Heart right ventricle (tissue), 16 donors: ENCODE results near the gene GLOD5. TPM values are rescaled to one million over a fixed set of nuclear protein-coding genes. Genes with fewer than 3 reads are reported as not detected.

ENCODE experiments used
- ATAC-seq, 8 donors: fragments of 200-7000 bp; cut with Tn5 transposase; one replicate each; pipeline ENCODE4 v1.9.1; 2020; ENCODE audit warnings: mild to moderate bottlenecking in 8 of 8, moderate library complexity in 8 of 8, moderate number of reproducible peaks in 1 of 8
- DNase-seq, 2 donors: peaks; one replicate each; pipeline ENCODE4 v3.0.0-alpha.2; 2020
- H3K27ac ChIP-seq, 10 donors: fragments of 200-600 bp; sonication (generic) in 2 of 10; one replicate each; pipeline versions ENCODE4 v1.5.0 to v1.8.0; 2020 to 2022; ENCODE audit warnings: mild to moderate bottlenecking in 3 of 10
- H3K27me3 ChIP-seq, 7 donors: fragments of 200-600 bp; one replicate each; pipeline ENCODE4 v1.8.0; 2021 to 2022; ENCODE audit warnings: mild to moderate bottlenecking in 2 of 7
- H3K36me3 ChIP-seq, 9 donors: fragments of 200-600 bp; sonication (generic) in 1 of 9; one replicate each; pipeline versions ENCODE4 v1.5.0 to v1.8.0; 2020 to 2022; ENCODE audit warnings: mild to moderate bottlenecking in 2 of 9
- H3K4me1 ChIP-seq, 9 donors: fragments of 200-600 bp; sonication (generic) in 1 of 9; one replicate each; pipeline versions ENCODE4 v1.5.0 to v1.8.0; 2020 to 2022; ENCODE audit warnings: mild to moderate bottlenecking in 4 of 9
- H3K4me3 ChIP-seq, 10 donors: fragments of 200-600 bp; sonication (generic) in 2 of 10; one replicate each; pipeline versions ENCODE4 v1.5.0 to v1.8.0; 2020 to 2022; ENCODE audit warnings: mild to moderate bottlenecking in 7 of 10, moderate library complexity in 2 of 10
- H3K9me3 ChIP-seq, 11 donors: fragments of 200-600 bp in 10 of 11; sonication (generic) in 2 of 11; one replicate each; pipeline versions ENCODE4 v1.5.0 to v1.8.0; 2013 to 2022; ENCODE audit warnings: mild to moderate bottlenecking in 2 of 11, control low read depth in 1 of 11, moderate library complexity in 1 of 11
- CTCF ChIP-seq, 9 donors: fragments of 200-600 bp; sonication (generic) in 2 of 9; IDR thresholded peaks; one replicate each; pipeline versions ENCODE4 v1.5.0 to v1.8.0; 2021 to 2022; ENCODE audit warnings: antibody characterized with exemption in 9 of 9, mild to moderate bottlenecking in 5 of 9, moderate library complexity in 1 of 9
- WGBS, 2 donors: extraction: QIAGEN DNeasy Blood & Tissue Kit; methylation state at CpG; one replicate each; pipeline ENCODE4 v1.1.7; 2013; ENCODE audit warnings: inconsistent platforms in 1 of 2; 5-methylcytosine and 5-hydroxymethylcytosine counted together
- intact Hi-C, 10 donors: fragments of 100-400 bp; cut with DNase I; formaldehyde crosslinking; loops; one replicate each; pipeline versions ENCODE4 v1.11.1 to v1.14.2; 2022
- polyA plus RNA-seq, 2 donors: library from polyadenylated mRNA; stranded (reverse); fragments of 200-250 nt; gene quantifications; one replicate each; pipeline ENCODE4 v1.2.3, GENCODE V29; 2013
- total RNA-seq, 10 donors: library from RNA; stranded (reverse); fragmentation: NEBNext Ultra II Directional in 3 of 10; extraction: Animal tissue kit (Norgen Biotek cat#: 25700) in 3 of 10; gene quantifications; one replicate each; pipeline versions ENCODE4 v1.2.1 to v1.2.4, GENCODE V29; 2021 to 2023
- donor health status: Arrhythmogenic right ventricular cardiomyopathy.
- donor health status: ischemic (EF 13 %, LVEDD 7.1; RV severe dilation, severe dysfunction).
- donor health status: healthy with polysubstance abuse.
- donor health status: DM: no; HTN: yes; CAD: no.
- donor health status: DM: no; HTN: no; CAD: no.
- donor health status: ischemic (EF 25% LVEDD 6.9; RV normal size, moderate dysfunction).
- donor health status: ischemic (EF 25% LVEDD 5.7; RV mildly dilated, moderate dysfunction).
- donor health status: healthy.
- donor health status: DM: yes; HTN: yes; CAD: no.
- donor health status: Ischemic cardiomyopathy.
- donor health status: ischemic (EF 35%, LVEDD 5.7; RV mildly dilated, moderate dysfunction).
- donor health status: nonischemic (EF 11% LVEDD 7.7; RV severe dilation, severe dysfunction).
- donor health status: DM: yes; HTN: yes; CAD: no.
- donor health status: PGD.
- donor health status: ischemic (EF 29% LVEDD 5.4; RV normal size, mild dysfunction).
- donor health status: nonischemic (EF 23%, LVEDD 6.1; RV moderate dilation, normal function).

The GLOD5 gene
- total and polyA plus RNA-seq, 12 donors = not detected

- WGBS, 2 donors = 74 to 80% methylated on average over 7 of the region's 7 CpGs
- no peak for ATAC-seq
- TF ChIP-seq CTCF (IDR thresholded peaks at IDR 0.05) = no peak
These were observed 9.0 kb upstream of the GLOD5 start for GRCh38 chrX:48752498-48752897.

GRCh38 chrX:48753708-48754228, 7.8 kb upstream of the GLOD5 start:
- H3K4me1 ChIP-seq = no peaks in the 10 kb centered on the region
- H3K27ac ChIP-seq = no peak overlapping the region
- H3K36me3 ChIP-seq = no peaks in the 10 kb centered on the region
- DNase-seq (no peak), ATAC-seq (no peak)
- intact Hi-C loops = no loop called here
- peaks cover 0 to 17% (median 0%) of the 10 kb centered on the region in 7 donors for H3K27me3 ChIP-seq
- no peaks in the 10 kb centered on the region for H3K9me3 ChIP-seq
- WGBS, 2 donors = 63 to 67% methylated on average over 8 of the region's 8 CpGs
- no peak for TF ChIP-seq CTCF (IDR thresholded peaks at IDR 0.05)
- H3K4me3 ChIP-seq = no peak overlapping the region

More at GRCh38 chrX:48752498-48752897, 9.0 kb upstream of the GLOD5 start:
- H3K4me1 ChIP-seq = no peaks in the 10 kb centered on the region
- H3K27ac ChIP-seq = no peak overlapping the region
- intact Hi-C loops = no loop called here
- no peaks in the 10 kb centered on the region for H3K36me3 ChIP-seq
- no peak for DNase-seq
- H3K9me3 ChIP-seq = no peaks in the 10 kb centered on the region
- H3K27me3 ChIP-seq = peaks cover 0 to 23% (median 0%) of the 10 kb centered on the region in 7 donors
- no peak overlapping the region for H3K4me3 ChIP-seq

- Histone ChIP-seq H3K9me3 (no peaks in the 10 kb centered on the region), H3K4me3 (no peak overlapping the region), H3K4me1 (no peaks in the 10 kb centered on the region), H3K27me3 (peaks cover 0 to 17% (median 0%) of the 10 kb centered on the region in 7 donors), H3K27ac (no peak overlapping the region), H3K36me3 (no peaks in the 10 kb centered on the region)
- intact Hi-C loops = no loop called here
- ATAC-seq = no peak
- 60 to 63% methylated on average over 8 of the region's 8 CpGs for WGBS, 2 donors
- TF ChIP-seq CTCF (IDR thresholded peaks at IDR 0.05) = no peak
- DNase-seq = no peak
These were observed 7.3 kb upstream of the GLOD5 start for GRCh38 chrX:48754238-48754637.

- Histone ChIP-seq H3K27me3 (peaks cover 0 to 26% (median 0%) of the 10 kb centered on the region in 7 donors), H3K27ac (no peak overlapping the region), H3K4me3 (no peak overlapping the region), H3K4me1 (no peaks in the 10 kb centered on the region), H3K36me3 (no peaks in the 10 kb centered on the region), H3K9me3 (no peaks in the 10 kb centered on the region)
- 83 to 90% methylated on average over 6 of the region's 6 CpGs for WGBS, 2 donors
- ATAC-seq (no peak), DNase-seq (no peak)
- no peak for TF ChIP-seq CTCF (IDR thresholded peaks at IDR 0.05)
- intact Hi-C loops = no loop called here
These were observed 7.7 kb downstream of the GLOD5 start for GRCh38 chrX:48769230-48769629.
